ENCODE data around the gene ZNF212.

- TF ChIP-seq CTCF (IDR thresholded peaks at IDR 0.05; ENCODE audit: insufficient read depth, low read length) (peak; percentile 74), SPI1 (IDR thresholded peaks at IDR 0.05; ENCODE audit: borderline replicate concordance, low read depth) (peak; percentile 58; the same call in 1 of the 2 replicates)
Measured at GRCh38 chr7:149239345-149240143, at the start of gene ZNF212.

All from HL-60 (cell line).